ENCODE results near the gene AQR. TPM values are rescaled to one million over a fixed set of nuclear protein-coding genes. Genes with fewer than 3 reads are reported as not detected.
"Not testable (repeated sequence)": the region's sequence is repeated elsewhere in the genome, so short reads cannot be mapped to it uniquely, and the experiment has no call there.

Gene AQR
- total RNA-seq, 1 donor from 2014 or later = 20.8 TPM

- no peak for DNase-seq (ENCODE audit: low spot score)
Measured at GRCh38 chr15:34953851-34954250, 15.7 kb downstream of the AQR start.

DNA sequence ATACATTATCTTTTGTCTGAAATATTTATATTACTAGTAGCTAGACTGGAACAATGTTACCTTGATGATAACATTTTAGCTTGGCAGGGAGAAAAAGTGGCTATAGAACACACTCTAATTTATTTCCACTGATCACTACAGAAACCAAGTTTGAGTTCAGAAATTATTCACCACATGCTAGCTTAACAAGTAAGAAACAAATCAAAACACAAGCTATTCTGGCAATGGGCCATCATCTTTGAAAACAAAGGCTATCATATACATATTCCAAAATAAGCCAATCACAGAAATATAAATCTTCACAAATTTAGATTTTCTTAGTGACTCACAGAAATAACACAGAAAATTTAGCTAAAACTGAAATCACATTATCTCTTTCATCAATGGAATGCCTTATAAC is 17.1 kb downstream of the AQR start:
- no peak for DNase-seq (ENCODE audit: low spot score)

GRCh38 chr15:34951993-34952392 is 17.5 kb downstream of the AQR start:
- DNase-seq (ENCODE audit: low spot score) = no peak

DNA sequence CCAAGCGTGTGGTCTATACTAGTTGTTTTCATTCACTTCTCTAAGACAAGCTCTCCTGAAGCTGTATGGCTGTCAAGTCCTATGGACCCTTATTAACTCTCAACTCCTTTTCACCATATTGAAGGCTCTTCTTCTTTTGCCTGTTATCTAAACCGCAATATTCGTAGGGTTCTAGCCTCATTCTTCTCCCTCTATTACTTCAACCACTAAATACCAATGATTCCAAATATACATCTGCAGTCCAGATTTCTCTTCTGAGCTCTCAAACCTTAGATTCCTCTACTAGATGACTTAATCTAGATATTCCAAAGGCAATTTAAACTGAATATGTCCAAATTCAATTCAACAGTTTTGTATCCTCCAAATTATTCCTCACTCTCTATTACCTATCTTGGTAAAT is 24.6 kb downstream of the AQR start:
- no peak for DNase-seq (ENCODE audit: low spot score)

- DNase-seq (ENCODE audit: low spot score) = no peak
Measured at GRCh38 chr15:34943711-34944110, 25.8 kb downstream of the AQR start.

GRCh38 chr15:34943264-34943663 is 26.3 kb downstream of the AQR start:
- DNase-seq (ENCODE audit: low spot score) = not testable (repeated sequence)

DNA sequence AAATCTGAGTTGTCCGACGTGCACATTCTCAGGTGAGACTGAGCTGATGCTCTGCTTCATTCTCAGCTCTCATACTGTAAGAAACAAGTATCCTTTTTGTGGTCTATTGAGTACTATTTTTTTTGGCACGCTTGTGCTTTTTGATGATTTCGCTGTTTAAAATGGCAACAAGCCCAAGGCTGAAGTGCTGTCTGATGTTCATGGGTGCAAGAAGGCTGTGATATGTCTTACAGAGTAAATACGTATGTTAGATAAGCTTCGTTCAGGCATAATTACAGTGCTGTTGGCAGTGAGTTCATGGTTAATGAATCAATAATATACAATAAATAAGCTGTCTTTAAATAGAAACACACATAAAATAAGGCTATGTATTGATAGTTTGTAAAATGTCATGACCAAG is 27.2 kb downstream of the AQR start:
- DNase-seq (ENCODE audit: low spot score) = no peak

DNA sequence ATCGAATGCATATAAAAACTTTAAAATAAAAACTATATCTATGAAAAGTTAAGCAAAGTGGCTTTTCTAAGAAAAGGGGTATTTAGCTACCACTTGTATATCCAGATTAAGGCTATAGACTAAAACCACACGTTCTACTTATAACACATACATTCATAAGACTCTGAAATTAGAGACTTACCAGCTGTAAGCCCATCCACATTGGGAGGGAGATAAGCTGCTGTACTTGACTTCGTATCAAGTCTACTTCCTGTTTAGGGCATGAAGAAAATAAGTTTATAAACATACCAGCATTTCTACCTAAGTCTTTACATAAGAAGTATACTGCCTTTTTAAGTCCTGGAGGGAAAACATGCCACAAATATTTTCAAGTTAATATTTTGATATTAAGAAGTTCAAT is 27.7 kb downstream of the AQR start:
- DNase-seq (ENCODE audit: low spot score) = no peak

DNA sequence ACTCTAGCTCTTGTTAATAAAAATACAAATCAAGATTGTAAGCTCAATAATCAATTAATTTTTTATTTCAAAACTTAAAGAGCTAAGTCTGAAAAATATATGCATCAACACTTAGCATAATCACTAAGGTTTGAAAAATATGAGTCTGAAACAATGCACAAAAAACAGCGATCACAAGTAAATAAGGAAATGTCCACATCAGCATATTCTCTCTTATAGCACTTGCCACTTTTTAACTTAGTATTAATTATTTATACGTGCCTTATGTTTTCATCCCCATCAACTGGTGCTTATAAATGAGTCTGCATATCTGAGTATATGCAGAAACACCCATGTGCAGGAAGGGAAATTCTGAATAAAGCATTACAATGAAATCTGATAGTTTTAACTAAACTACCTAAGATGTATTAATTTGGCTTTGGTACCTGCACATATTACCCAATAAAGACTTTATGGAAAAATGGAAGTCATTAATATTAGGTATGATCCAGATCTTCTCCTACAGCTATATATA is 28.3 kb downstream of the AQR start:
- no peak for DNase-seq (ENCODE audit: low spot score)

DNA sequence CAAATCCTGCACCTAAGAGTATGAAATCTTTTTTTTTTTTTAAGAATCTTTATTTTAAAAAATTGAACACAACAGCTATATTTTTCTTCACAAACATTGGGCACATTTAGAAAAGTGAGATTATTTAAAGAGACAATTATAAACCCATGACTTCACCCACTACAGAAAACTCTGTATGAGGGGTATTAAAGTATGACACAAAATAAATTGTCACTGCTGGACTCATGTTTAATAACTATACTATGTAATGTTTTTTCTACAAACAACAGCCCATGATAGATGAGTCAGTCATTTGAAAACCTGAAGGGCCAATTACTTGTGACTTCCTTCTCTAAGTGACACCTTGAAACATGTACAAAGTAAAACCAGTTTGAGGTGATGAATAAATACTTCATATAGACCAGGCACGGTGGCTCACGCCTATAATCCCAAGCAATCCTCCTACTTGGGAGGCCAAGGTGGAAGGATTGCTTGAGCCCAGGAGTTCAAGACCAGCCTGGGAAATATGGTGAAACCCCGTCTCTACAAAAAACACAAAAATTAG is 36.0 kb downstream of the AQR start:
- DNase-seq (ENCODE audit: low spot score) = no peak

DNA sequence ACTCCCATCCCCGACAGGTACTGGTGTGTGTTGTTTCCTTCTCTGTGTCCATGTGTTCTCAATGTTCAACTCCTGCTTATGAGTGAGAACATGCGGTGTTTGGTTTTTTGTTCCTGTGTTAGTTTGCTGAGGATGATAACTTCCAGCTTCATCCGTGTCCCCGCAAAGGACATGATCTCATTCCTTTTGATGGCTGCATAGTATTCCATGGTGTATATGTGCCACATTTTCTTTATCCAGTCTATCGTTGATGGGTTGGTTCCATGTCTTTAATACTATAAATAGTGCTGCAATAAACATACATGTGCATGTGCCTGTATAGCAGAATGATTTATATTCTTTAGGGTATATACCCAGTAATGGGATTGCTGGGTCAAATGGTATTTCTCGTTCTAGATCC is 41.2 kb downstream of the AQR start:
- DNase-seq (ENCODE audit: low spot score) = not testable (repeated sequence)

DNA sequence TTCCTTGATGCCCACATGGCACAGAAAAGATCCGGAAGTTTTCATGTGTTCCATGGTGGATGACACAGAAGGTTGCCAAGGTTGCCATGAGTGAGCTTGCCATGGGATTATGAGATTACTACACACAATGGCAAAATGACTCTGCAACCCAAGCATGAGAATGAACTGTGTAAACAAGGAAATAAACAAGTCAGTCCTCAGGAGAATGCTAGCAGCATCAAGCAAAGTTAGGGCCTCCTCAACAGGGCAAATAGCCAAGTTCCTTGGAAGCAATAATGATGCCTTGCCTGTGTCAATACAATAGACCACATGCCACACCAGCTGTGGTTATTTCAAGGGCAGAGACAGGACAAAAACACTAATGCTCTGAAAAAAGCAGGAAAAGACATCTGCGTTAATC is 41.8 kb downstream of the AQR start:
- no peak for DNase-seq (ENCODE audit: low spot score)

DNA sequence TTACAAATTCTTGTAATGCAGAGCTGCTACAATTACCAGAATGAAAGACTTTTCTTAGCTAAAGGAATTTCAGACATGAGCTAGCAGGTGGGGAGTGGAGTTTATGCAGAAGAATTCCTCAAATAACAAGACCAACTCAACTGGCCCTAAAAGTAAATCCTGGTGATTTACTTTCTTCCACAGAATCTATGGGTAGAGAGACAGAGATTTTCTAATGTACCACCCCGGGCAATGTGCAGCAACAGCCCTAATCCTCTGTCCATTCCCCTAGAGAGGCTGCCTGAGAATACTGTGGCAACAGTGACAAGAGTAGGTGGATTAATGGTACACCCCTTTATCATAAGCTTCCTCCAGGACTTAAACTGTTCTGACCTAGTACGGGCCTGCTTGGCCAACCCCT is 55.2 kb downstream of the AQR start:
- DNase-seq (ENCODE audit: low spot score) = no peak

DNA sequence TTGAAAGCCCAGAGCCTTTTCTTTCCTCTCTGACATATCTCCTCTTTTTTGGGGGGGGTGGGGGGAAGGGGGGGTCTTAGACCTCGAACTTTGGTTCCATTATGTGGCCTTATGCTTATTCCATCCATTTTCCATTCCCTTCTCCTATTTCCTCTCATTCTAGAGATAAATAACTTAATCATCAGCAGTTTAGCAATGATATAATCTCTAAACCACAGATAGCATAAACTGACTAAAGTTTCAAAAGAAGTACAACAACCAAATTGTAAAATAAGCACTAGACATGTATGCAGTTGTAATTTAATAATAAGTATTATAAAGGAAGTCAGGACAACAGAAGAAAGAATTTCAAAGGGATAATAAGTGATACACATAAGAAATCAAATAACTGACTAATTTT is 64.5 kb downstream of the AQR start:
- no peak for DNase-seq (ENCODE audit: low spot score)

GRCh38 chr15:34904527-34904926 is 65.0 kb downstream of the AQR start:
- no peak for DNase-seq (ENCODE audit: low spot score)

DNA sequence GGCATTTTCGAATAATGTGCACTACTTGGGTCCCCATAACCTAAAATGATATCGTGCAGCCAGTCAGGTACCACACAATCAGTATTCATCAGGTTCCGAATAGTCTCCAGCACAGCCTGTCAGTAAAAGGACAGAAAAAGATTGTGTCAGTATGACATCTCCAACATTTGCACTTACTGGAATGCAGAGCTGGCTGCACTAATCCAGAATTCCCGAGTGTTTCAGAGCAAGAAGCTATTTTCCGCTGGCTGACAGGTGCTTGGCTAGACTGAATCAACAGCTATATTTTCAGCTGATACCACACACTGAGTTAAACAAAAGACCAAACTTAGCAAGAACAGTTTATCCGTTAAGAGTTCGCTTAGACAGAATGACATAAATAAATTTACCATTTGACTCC is 68.8 kb downstream of the AQR start:
- DNase-seq (ENCODE audit: low spot score) = no peak

DNA sequence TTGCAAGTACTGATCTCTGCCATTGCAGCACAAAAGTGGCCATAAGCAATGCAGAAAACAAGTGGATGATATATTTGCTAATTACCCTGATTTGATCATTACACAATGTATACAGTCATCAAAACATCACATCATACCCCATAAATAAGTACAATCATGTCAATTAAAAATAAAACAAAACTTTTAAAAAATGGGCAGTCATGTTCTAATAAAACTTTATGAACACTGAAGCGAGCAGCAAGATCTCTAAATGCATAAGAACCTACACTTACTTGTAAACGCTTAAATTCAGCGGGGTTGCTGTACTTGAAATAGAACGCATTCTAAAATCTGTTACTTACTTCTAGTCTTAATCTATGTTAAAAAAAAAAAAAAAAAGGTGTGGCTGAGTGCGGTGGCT is 73.4 kb downstream of the AQR start:
- DNase-seq (ENCODE audit: low spot score) = no peak

GRCh38 chr15:34893967-34894366 is 75.6 kb downstream of the AQR start:
- no peak for DNase-seq (ENCODE audit: low spot score)

DNA sequence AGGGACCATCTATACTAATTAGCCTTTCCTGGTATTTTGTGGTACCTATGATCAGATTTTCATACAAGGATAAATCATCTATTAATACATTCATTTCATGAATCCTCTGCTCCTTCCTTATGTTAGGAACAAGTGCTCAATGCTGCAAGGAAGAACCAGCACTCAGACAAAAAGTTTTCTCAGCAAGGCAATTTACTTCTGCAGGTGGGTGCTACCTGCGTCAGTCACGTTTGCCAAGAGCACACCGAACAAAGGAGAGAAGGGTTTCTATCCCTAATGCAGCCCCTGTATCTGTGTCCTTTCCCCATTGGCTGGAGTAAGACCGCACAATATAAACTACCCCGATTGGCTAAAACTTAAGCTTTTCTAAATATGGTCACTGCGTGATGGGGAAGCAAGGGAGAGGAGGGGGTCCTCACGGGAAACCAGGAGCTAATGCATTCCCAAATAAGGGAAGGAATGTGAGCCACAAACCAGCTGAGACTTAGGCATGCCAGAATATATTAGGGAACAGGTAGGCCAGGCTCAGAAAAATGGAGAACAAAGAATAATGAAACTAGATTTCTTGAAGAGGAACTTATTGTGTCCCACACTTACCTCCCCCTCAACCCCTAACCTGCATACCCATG is 76.5 kb downstream of the AQR start:
- DNase-seq (ENCODE audit: low spot score) = no peak

GRCh38 chr15:34890424-34890823 is 79.1 kb downstream of the AQR start:
- DNase-seq (ENCODE audit: low spot score) = no peak

- no peak for DNase-seq (ENCODE audit: low spot score)
Measured at GRCh38 chr15:34889476-34889875, 80.1 kb downstream of the AQR start.

- no peak for DNase-seq (ENCODE audit: low spot score)
Measured at GRCh38 chr15:34886134-34886533, 83.4 kb downstream of the AQR start.

- DNase-seq (ENCODE audit: low spot score) = no peak
Measured at GRCh38 chr15:34883633-34884032, 85.9 kb downstream of the AQR start.

GRCh38 chr15:34883042-34883441 is 86.5 kb downstream of the AQR start:
- no peak for DNase-seq (ENCODE audit: low spot score)

Data from mucosa of gallbladder (tissue), 1 donor.